Fibroblast of the aortic adventitia (primary cell): ENCODE results near the gene MPHOSPH8. TPM values are rescaled to one million over a fixed set of nuclear protein-coding genes. Genes with fewer than 3 reads are reported as not detected.

Experiments used
- DNase-seq: peaks from one replicate; pipeline ENCODE4 v3.0.0-alpha.2; 2010; ENCODE audit warnings: low read depth
- H3K4me3 ChIP-seq: 2 replicates; pipeline ENCODE4 v1.5.1; 2011; ENCODE audit warnings: low read depth, mild to moderate bottlenecking, control low read depth, low read length, moderate library complexity
- total RNA-seq: library from RNA; depleted of rRNA; stranded (reverse); fragments of >200 nt; gene quantifications from 2 replicates; pipeline ENCODE4 v1.2.3, GENCODE V29; 2012; ENCODE audit warnings: low replicate concordance
- TF ChIP-seq, protein P1 (sequence below): IDR thresholded peaks from 2 replicates; pipeline ENCODE4 v1.5.1; 2011; ENCODE audit warnings: mild to moderate bottlenecking, low read length, control low read depth, inconsistent platforms; ENCODE audit not compliant: insufficient read depth

MPHOSPH8 gene
- total RNA-seq, 1 donor = 14.0 TPM

DNA sequence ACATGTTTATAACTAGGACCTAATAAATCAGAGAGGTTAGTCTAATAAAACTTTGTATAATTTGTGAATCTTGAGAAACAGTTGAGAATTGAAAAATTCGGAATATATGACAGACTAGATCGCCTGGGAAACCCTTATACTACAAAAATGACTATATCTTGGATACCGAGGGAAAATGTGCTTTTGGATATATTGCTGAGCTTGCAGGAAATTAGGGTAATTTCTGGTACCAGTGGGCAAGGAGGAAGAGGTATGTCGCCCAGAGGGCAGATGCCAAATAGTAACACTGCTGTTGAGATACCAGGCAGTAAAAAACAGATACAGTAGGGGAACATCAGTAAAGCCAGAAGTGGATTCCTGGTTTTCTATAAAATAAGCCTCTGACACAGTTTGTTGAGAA, 17.3 kb downstream of the MPHOSPH8 start:
- TF ChIP-seq, protein P1, sequence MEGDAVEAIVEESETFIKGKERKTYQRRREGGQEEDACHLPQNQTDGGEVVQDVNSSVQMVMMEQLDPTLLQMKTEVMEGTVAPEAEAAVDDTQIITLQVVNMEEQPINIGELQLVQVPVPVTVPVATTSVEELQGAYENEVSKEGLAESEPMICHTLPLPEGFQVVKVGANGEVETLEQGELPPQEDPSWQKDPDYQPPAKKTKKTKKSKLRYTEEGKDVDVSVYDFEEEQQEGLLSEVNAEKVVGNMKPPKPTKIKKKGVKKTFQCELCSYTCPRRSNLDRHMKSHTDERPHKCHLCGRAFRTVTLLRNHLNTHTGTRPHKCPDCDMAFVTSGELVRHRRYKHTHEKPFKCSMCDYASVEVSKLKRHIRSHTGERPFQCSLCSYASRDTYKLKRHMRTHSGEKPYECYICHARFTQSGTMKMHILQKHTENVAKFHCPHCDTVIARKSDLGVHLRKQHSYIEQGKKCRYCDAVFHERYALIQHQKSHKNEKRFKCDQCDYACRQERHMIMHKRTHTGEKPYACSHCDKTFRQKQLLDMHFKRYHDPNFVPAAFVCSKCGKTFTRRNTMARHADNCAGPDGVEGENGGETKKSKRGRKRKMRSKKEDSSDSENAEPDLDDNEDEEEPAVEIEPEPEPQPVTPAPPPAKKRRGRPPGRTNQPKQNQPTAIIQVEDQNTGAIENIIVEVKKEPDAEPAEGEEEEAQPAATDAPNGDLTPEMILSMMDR = no peak
- DNase-seq = no peak
- no peak overlapping the region for H3K4me3 ChIP-seq

DNA sequence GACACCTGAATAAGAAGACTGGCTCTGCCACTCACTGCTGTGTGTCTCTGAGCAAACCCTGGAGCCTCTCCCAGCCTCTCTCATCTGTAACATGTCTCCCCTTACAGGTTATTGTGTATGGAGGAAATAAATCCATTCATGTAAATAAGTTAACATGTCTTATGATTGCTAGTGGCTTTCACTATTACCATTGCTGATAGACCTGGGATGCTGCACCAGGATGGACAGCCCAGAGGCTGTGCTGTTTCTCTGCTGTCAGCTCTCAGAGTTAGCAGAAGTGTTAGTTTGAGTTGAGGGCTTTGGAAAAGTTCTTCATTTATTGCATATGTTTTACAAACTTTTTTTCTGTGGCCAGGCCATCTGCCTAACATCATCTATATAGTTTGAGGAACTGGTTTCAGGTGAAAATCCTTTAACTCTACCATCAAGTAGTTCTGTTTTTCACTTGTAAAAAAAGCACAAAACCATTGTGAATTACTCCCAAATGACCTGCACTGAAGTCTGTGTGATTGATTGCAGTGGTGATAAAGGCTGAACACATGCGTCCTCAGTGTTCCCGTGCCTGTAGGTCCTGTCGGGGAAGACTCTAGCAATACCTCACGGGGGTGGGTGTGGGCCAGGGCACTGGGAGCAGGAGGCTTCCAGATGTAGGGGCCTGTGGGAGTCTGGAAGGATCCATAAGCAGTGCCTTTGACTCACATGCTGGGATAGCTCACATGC, 24.6 kb downstream of the MPHOSPH8 start:
- no peak for DNase-seq
- no peak overlapping the region for H3K4me3 ChIP-seq
- TF ChIP-seq, protein P1 = no peak

DNA sequence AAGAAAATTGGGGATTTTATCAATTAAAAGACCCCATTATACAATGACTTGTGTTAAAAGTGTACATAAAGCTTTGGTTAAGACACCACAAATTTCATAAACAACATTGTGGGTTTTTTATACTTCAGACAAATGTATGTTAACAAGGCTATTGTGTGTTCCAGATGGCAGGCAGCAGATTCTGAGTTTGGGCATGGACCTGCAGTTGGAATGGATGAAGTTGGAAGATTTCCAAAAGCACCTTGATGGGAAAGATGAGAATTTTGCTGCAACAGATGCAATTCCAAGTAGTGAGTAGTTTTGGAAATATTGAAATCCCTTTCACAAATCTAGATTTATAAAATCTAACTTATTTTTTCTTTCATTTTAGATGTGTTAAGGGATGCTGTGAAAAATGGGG, 25.4 kb downstream of the MPHOSPH8 start:
- DNase-seq = no peak
- TF ChIP-seq, protein P1 = no peak
- H3K4me3 ChIP-seq = no peak overlapping the region

DNA sequence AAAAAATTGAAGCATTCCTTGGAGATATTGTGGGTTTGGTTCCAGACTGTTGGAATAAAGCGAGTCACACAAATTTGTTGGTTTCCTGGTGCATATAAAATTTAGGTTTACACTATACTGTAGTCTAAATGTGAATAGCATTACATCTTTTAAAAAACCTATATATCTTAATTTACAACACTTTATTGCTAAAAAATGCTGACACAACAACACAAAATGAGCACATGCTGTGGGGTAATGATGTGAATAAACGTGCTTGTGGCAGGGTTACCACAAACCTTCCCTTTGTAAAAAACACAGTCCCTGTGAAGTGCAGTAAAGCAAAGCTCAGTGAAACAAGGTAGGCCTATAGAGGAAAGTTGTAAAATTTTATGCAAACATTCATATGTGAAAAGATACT, 27.7 kb downstream of the MPHOSPH8 start:
- TF ChIP-seq, protein P1 = no peak
- DNase-seq = no peak
- no peak overlapping the region for H3K4me3 ChIP-seq

DNA sequence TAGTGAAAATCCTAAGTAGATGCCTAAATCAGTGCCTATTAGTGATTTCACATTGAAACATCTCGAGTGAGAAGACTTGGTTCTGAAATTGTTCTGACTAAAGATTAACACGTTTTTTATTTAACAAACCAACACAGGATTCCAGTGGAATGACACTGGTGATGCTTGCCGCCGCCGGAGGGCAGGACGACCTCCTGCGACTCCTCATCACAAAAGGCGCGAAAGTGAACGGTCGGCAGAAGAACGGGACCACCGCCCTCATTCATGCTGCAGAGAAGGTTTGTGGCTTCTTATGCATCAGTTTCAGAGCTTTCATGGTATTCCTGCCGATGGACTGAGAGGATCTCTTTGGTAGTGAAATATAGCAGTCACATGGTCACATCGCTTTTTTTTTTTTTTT, 28.1 kb downstream of the MPHOSPH8 start:
- TF ChIP-seq, protein P1 = no peak
- no peak for DNase-seq
- H3K4me3 ChIP-seq = no peak overlapping the region

DNA sequence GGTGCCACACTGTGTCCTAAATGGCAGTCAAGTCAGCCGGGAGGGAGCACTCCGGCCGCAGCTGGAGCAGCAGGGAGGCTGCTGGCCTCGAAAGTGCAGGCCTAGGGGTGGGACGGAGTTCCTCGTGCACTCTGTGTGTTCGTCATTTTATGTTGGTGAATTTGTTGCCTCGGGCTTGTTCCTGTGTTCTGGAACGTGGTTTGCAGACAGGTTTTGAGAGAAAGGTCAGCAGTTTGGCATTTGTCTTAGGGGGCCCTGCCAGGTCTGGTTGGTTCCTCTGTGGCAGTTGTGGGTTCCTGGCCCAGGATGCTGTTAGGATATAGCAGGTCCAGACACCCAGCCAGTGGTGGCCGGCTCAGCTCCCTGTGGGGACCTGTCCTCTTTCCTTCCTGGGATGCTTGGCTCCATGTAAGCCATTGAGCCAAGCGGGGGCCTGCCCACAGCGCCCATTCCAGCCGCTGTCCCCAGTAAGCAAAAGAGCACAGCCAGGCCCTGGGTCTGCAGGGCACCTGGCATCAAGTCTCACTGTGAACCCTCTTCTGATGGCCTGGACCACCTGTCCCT, 30.0 kb downstream of the MPHOSPH8 start:
- H3K4me3 ChIP-seq = no peak overlapping the region
- TF ChIP-seq, protein P1 = no peak
- no peak for DNase-seq
